Measurements from ENCODE around the gene CABCOCO1.

The CABCOCO1 gene

DNA sequence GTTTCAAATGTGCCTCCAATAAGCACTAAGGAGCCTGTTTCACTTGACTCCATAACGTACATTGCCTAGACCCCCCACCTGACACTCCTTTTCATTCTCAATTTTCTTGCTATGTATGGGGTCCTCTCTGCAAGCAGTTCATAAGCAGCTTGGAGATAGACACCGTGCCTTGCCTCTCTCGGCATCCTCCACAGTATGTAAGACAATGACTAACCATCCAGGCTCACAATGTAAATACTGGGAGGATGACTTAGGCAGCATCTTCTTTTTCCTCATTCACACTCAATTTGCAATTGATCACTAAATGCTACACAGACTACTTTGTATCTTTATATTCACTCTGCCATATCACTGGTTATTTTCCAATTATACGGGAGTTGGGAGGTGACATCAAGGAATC is 22.8 kb upstream of the CABCOCO1 start:
- TF ChIP-seq CEBPB (IDR thresholded peaks at IDR 0.05): no peak
- no peak for TF ChIP-seq EGR1 (IDR thresholded peaks at IDR 0.05)
- TF ChIP-seq ZBTB7A (IDR thresholded peaks at IDR 0.05; ENCODE audit: low read depth): no peak
- TF ChIP-seq, protein P1, sequence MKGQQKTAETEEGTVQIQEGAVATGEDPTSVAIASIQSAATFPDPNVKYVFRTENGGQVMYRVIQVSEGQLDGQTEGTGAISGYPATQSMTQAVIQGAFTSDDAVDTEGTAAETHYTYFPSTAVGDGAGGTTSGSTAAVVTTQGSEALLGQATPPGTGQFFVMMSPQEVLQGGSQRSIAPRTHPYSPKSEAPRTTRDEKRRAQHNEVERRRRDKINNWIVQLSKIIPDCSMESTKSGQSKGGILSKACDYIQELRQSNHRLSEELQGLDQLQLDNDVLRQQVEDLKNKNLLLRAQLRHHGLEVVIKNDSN (IDR thresholded peaks at IDR 0.05): no peak
- no peak for TF ChIP-seq EP300 (IDR thresholded peaks at IDR 0.05; ENCODE audit: borderline replicate concordance)
- TF ChIP-seq TCF12 (IDR thresholded peaks at IDR 0.05; ENCODE audit: low read depth): no peak
- TF ChIP-seq REST (IDR thresholded peaks at IDR 0.05; ENCODE audit: low read depth): no peak
- TF ChIP-seq FOXM1 (IDR thresholded peaks at IDR 0.05; ENCODE audit: borderline replicate concordance, low read depth): no peak
- TF ChIP-seq TAF1 (IDR thresholded peaks at IDR 0.05; ENCODE audit: low read depth): no peak
- no peak for TF ChIP-seq NFIC (IDR thresholded peaks at IDR 0.05)
- no peak for TF ChIP-seq YY1 (IDR thresholded peaks at IDR 0.05; ENCODE audit: low read depth)
- no peak for TF ChIP-seq RAD21 (IDR thresholded peaks at IDR 0.05; ENCODE audit: low read depth)
- no peak for TF ChIP-seq CREB1 (IDR thresholded peaks at IDR 0.05; ENCODE audit: low read depth)
- TF ChIP-seq, protein P2, sequence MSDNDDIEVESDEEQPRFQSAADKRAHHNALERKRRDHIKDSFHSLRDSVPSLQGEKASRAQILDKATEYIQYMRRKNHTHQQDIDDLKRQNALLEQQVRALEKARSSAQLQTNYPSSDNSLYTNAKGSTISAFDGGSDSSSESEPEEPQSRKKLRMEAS (IDR thresholded peaks at IDR 0.05): no peak
- TF ChIP-seq TEAD4 (IDR thresholded peaks at IDR 0.05): no peak

- TF ChIP-seq REST (IDR thresholded peaks at IDR 0.05; ENCODE audit: low read depth) (no peak), TCF12 (IDR thresholded peaks at IDR 0.05; ENCODE audit: low read depth) (no peak), EP300 (IDR thresholded peaks at IDR 0.05; ENCODE audit: borderline replicate concordance) (no peak), FOXM1 (IDR thresholded peaks at IDR 0.05; ENCODE audit: borderline replicate concordance, low read depth) (no peak), RAD21 (IDR thresholded peaks at IDR 0.05; ENCODE audit: low read depth) (no peak), TAF1 (IDR thresholded peaks at IDR 0.05; ENCODE audit: low read depth) (no peak), TEAD4 (IDR thresholded peaks at IDR 0.05) (no peak), CREB1 (IDR thresholded peaks at IDR 0.05; ENCODE audit: low read depth) (no peak), EGR1 (IDR thresholded peaks at IDR 0.05) (no peak), CEBPB (IDR thresholded peaks at IDR 0.05) (no peak), ZBTB7A (IDR thresholded peaks at IDR 0.05; ENCODE audit: low read depth) (no peak), NFIC (IDR thresholded peaks at IDR 0.05) (no peak), YY1 (IDR thresholded peaks at IDR 0.05; ENCODE audit: low read depth) (no peak)
- TF ChIP-seq, protein P1 (IDR thresholded peaks at IDR 0.05): no peak
- TF ChIP-seq, protein P2 (IDR thresholded peaks at IDR 0.05): no peak
Observed at GRCh38 chr10:61640856-61641255, 21.9 kb upstream of the CABCOCO1 start.

DNA sequence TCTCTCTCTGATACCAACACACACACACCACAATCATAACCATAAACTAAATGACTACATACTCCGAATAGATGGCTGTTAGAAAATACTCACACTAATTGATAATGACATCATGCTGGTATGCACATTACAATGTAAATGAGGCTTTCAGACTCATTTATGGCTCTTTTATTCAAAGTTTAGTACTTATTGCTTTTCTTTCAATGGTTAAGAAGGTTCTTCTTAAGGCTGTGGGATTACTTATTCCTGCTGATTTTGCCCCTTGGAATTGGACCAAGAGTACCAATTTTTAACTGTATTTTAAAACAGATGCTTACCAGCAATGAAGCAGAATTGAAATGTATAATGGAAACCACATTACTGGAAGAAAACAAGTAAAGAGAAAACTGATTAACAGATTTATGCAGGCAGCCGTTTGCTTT is 20.6 kb upstream of the CABCOCO1 start:
- TF ChIP-seq YY1 (IDR thresholded peaks at IDR 0.05; ENCODE audit: low read depth) (no peak), TAF1 (IDR thresholded peaks at IDR 0.05; ENCODE audit: low read depth) (no peak)

DNA sequence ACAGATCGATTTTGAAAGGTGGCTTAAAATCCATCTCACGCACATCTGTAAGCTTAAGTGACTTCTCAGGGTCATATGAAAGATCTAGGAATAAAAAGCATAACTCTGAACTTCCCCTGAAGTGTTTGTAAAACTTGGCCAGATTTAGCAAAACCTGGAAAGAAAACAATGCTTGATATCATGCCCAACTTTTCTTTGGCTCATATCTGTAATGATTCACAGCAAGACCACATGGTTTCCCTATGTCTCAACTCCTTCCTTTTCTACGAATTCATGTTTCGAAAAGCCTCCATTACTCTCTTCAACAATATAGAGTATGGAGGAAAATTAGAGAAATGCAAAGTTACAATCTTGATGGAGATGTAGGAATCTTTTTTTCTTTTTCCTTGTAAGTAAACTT is 20.1 kb upstream of the CABCOCO1 start:
- no peak for TF ChIP-seq TEAD4 (IDR thresholded peaks at IDR 0.05)
- TF ChIP-seq NFIC (IDR thresholded peaks at IDR 0.05): no peak
- no peak for TF ChIP-seq TAF1 (IDR thresholded peaks at IDR 0.05; ENCODE audit: low read depth)
- TF ChIP-seq EGR1 (IDR thresholded peaks at IDR 0.05): no peak
- TF ChIP-seq EP300 (IDR thresholded peaks at IDR 0.05; ENCODE audit: borderline replicate concordance): no peak
- TF ChIP-seq RAD21 (IDR thresholded peaks at IDR 0.05; ENCODE audit: low read depth): no peak
- no peak for TF ChIP-seq FOXM1 (IDR thresholded peaks at IDR 0.05; ENCODE audit: borderline replicate concordance, low read depth)
- TF ChIP-seq, protein P2 (IDR thresholded peaks at IDR 0.05): no peak
- TF ChIP-seq YY1 (IDR thresholded peaks at IDR 0.05; ENCODE audit: low read depth): no peak
- TF ChIP-seq CREB1 (IDR thresholded peaks at IDR 0.05; ENCODE audit: low read depth): no peak
- TF ChIP-seq CEBPB (IDR thresholded peaks at IDR 0.05): no peak
- no peak for TF ChIP-seq ZBTB7A (IDR thresholded peaks at IDR 0.05; ENCODE audit: low read depth)

- TF ChIP-seq FOXM1 (IDR thresholded peaks at IDR 0.05; ENCODE audit: borderline replicate concordance, low read depth): no peak
- peak; percentile 59 for TF ChIP-seq CEBPB (IDR thresholded peaks at IDR 0.05)
- no peak for TF ChIP-seq EP300 (IDR thresholded peaks at IDR 0.05; ENCODE audit: borderline replicate concordance)
Observed at GRCh38 chr10:61643316-61643751, 19.4 kb upstream of the CABCOCO1 start.

- TF ChIP-seq FOXM1 (IDR thresholded peaks at IDR 0.05; ENCODE audit: borderline replicate concordance, low read depth) (no peak), CEBPB (IDR thresholded peaks at IDR 0.05) (no peak), ZBTB7A (IDR thresholded peaks at IDR 0.05; ENCODE audit: low read depth) (no peak), EGR1 (IDR thresholded peaks at IDR 0.05) (no peak), REST (IDR thresholded peaks at IDR 0.05; ENCODE audit: low read depth) (no peak), NFIC (IDR thresholded peaks at IDR 0.05) (no peak)
- TF ChIP-seq, protein P2 (IDR thresholded peaks at IDR 0.05): no peak
Observed at GRCh38 chr10:61653699-61654098, 9.0 kb upstream of the CABCOCO1 start.
